ENCODE data around the gene SLC25A46. TPM values are rescaled to one million over a fixed set of nuclear protein-coding genes. Genes with fewer than 3 reads are reported as not detected.

The SLC25A46 gene
- total RNA-seq, 1 donor from 2014 or later, result 54.9 TPM

DNA sequence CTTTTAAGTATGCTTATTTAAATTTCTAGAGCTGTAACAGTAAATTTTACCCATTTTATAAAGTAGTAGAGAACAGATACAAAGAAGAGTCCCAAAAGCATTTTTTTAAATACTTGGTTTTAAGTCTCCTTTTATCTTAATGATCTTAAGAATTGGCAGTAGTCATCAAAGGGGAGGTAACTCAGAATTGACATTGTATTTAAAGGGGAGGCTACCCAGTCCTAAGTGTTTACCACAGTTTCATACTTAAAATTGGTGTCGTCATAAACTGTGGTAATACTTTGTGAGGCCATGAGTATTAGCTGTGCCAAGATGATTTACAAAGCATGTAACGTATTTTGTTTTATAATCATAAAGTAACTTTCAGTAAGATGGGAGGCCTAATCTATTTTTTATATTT is 14.8 kb downstream of the SLC25A46 start:
- H3K27me3 ChIP-seq (ENCODE audit: control insufficient read depth, insufficient read depth, low read length), result no peaks in the 10 kb centered on the region
- TF ChIP-seq, protein P1, sequence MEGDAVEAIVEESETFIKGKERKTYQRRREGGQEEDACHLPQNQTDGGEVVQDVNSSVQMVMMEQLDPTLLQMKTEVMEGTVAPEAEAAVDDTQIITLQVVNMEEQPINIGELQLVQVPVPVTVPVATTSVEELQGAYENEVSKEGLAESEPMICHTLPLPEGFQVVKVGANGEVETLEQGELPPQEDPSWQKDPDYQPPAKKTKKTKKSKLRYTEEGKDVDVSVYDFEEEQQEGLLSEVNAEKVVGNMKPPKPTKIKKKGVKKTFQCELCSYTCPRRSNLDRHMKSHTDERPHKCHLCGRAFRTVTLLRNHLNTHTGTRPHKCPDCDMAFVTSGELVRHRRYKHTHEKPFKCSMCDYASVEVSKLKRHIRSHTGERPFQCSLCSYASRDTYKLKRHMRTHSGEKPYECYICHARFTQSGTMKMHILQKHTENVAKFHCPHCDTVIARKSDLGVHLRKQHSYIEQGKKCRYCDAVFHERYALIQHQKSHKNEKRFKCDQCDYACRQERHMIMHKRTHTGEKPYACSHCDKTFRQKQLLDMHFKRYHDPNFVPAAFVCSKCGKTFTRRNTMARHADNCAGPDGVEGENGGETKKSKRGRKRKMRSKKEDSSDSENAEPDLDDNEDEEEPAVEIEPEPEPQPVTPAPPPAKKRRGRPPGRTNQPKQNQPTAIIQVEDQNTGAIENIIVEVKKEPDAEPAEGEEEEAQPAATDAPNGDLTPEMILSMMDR (IDR thresholded peaks at IDR 0.05; ENCODE audit: insufficient read depth, low read length, poor library complexity, severe bottlenecking), result no peak
- H3K36me3 ChIP-seq (ENCODE audit: control insufficient read depth, insufficient read depth, low read length), result no peaks in the 10 kb centered on the region
- DNase-seq (ENCODE audit: low read depth), result no peak
- H3K4me3 ChIP-seq (ENCODE audit: low read depth, low read length), result no peak overlapping the region

DNA sequence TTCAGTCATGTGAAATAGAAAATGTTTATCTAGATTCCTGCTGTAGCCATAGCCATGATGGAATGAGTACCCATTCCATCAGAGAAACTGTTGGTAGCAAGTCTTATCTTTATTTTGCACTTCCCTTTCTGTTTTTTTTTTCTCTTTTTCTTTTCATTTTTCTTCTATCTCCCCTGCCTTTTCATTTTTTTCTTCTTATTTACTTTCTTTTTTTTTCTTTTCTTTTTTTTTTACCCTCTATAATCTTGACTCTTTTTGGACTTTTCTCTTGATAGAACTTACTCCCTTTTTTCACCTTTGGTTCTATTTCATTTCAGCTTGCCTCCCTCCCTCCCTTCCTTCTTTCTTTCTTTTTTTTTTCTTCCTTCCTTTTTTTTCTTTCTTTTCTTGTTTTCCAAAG is 15.4 kb downstream of the SLC25A46 start:
- H3K4me3 ChIP-seq (ENCODE audit: low read depth, low read length), result no peak overlapping the region
- H3K36me3 ChIP-seq (ENCODE audit: control insufficient read depth, insufficient read depth, low read length), result no peaks in the 10 kb centered on the region
- TF ChIP-seq, protein P1 (IDR thresholded peaks at IDR 0.05; ENCODE audit: insufficient read depth, low read length, poor library complexity, severe bottlenecking), result no peak
- H3K27me3 ChIP-seq (ENCODE audit: control insufficient read depth, insufficient read depth, low read length), result no peaks in the 10 kb centered on the region
- DNase-seq (ENCODE audit: low read depth), result no peak

DNA sequence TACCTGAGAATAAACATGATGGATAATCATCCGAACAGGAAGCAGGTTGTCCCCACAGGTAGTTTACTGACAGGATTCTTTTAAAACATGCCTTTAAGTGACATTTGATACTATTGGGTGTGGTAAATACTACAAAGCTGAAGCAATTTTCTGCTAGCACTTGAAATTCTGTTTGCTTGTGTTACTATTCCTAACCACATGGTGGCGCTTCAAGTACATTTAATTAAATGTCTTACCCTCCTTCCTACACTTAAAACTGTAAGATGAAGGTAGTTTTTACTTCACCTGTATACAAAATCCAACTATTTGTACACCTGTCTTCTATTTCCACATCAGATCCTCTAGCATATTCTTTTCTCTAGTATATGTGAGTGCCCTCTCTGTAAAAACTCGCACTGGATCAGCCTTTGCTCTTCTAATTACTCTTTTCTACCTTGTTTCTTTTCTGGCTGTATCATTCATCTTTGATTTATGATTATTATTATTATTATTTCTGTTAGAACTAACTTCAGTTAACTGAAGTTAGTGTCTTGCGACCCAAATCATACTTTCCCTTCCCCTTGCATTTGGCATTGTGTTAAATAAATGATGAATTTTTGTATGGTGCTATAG is 18.4 kb downstream of the SLC25A46 start:
- TF ChIP-seq, protein P1 (IDR thresholded peaks at IDR 0.05; ENCODE audit: insufficient read depth, low read length, poor library complexity, severe bottlenecking), result peak; percentile 59
- H3K4me3 ChIP-seq (ENCODE audit: low read depth, low read length), result no peak overlapping the region
- DNase-seq (ENCODE audit: low read depth), result no peak
- H3K36me3 ChIP-seq (ENCODE audit: control insufficient read depth, insufficient read depth, low read length), result no peaks in the 10 kb centered on the region
- H3K27me3 ChIP-seq (ENCODE audit: control insufficient read depth, insufficient read depth, low read length), result no peaks in the 10 kb centered on the region

DNA sequence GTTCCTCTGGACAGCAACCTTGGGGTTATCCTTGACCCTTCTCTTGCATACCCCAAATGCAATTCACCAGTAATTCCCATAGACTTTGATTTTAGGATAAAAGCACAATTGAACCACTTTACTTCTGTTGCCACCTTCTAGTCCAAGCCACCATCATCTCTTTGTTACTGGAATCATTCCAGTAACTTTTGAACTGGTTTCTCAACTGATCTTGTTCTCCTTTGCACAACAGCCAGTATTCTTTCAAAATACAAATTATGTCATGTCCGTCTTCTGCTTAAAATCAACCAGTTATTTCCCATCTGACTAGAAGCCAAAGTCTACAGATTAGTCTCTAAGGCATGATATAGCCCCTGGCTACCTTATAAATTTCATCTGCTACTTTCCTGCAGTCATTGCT is 21.4 kb downstream of the SLC25A46 start:
- no peak overlapping the region for H3K4me3 ChIP-seq (ENCODE audit: low read depth, low read length)
- TF ChIP-seq, protein P1 (IDR thresholded peaks at IDR 0.05; ENCODE audit: insufficient read depth, low read length, poor library complexity, severe bottlenecking), result no peak

DNA sequence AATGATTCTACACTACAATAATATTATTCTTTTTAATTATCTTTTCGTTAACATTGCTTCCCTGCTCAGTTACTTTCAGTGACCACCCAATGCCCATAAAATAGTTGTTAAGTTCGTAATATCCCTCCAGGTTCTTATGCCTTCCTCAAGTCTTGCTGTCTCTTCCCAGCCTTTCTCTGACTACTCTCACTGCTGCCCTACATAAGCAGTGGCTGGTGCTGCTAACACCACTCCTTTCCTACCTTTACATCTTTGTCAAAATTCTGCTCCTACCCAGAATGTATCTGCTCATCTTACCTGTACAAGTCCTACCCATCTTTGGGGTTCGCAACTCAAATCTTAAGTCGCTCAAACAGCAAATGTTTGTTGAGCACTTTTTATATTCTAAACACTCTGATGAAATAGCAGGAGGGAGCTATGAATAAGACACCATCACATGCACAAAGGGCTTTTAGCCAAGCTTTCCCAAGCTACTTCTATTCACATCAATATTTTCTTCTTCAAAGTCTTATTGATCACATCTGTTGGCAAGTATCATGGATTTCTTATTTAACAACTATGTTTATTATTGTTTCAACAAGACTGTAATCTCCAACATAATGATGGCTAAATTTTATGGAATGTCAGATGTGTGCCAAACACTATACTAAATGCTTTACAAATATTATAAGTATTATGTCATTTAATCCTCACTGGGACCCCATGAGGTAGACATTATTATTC is 29.5 kb downstream of the SLC25A46 start:
- H3K36me3 ChIP-seq (ENCODE audit: control insufficient read depth, insufficient read depth, low read length), result no peaks in the 10 kb centered on the region
- H3K27me3 ChIP-seq (ENCODE audit: control insufficient read depth, insufficient read depth, low read length), result no peaks in the 10 kb centered on the region
- DNase-seq (ENCODE audit: low read depth), result no peak
- H3K4me3 ChIP-seq (ENCODE audit: low read depth, low read length), result no peak overlapping the region
- TF ChIP-seq, protein P1 (IDR thresholded peaks at IDR 0.05; ENCODE audit: insufficient read depth, low read length, poor library complexity, severe bottlenecking), result no peak

More for the DNA sequence above, 21.4 kb downstream of the SLC25A46 start:
- no peak for DNase-seq (ENCODE audit: low read depth)
- Histone ChIP-seq H3K27me3 (ENCODE audit: control insufficient read depth, insufficient read depth, low read length) (no peaks in the 10 kb centered on the region), H3K36me3 (ENCODE audit: control insufficient read depth, insufficient read depth, low read length) (no peaks in the 10 kb centered on the region)
